B cell (primary cell): ENCODE data around the gene SULT1A4.
"Not testable (repeated sequence)": the region's sequence is repeated elsewhere in the genome, so short reads cannot be mapped to it uniquely, and the experiment has no call there.

Experiments
- CTCF ChIP-seq: fragments of 200-600 bp; IDR thresholded peaks from one replicate; pipeline ENCODE4 v1.8.0; 2022; ENCODE audit warnings: antibody characterized with exemption, mild to moderate bottlenecking
- EZH2 ChIP-seq: IDR thresholded peaks from 2 replicates; pipeline ENCODE4 v1.6.1; 2012; ENCODE audit warnings: borderline replicate concordance, low read depth, mild to moderate bottlenecking, moderate library complexity, low read length; ENCODE audit not compliant: insufficient read depth, poor library complexity, severe bottlenecking

GRCh38 chr16:29457660-29458059, 2.1 kb upstream of the SULT1A4 start:
- TF ChIP-seq CTCF, EZH2: not testable (repeated sequence)
